HG03108 (cell line): ENCODE results near the gene ARID4B.
"Not testable (repeated sequence)": the region's sequence is repeated elsewhere in the genome, so short reads cannot be mapped to it uniquely, and the experiment has no call there.

ENCODE experiments used
- ATAC-seq: cut with Tn5 transposase; IDR thresholded peaks from one replicate; pipeline ENCODE4 v1.9.1; 2021; ENCODE audit warnings: moderate library complexity; ENCODE audit not compliant: unreplicated experiment

ARID4B gene

DNA sequence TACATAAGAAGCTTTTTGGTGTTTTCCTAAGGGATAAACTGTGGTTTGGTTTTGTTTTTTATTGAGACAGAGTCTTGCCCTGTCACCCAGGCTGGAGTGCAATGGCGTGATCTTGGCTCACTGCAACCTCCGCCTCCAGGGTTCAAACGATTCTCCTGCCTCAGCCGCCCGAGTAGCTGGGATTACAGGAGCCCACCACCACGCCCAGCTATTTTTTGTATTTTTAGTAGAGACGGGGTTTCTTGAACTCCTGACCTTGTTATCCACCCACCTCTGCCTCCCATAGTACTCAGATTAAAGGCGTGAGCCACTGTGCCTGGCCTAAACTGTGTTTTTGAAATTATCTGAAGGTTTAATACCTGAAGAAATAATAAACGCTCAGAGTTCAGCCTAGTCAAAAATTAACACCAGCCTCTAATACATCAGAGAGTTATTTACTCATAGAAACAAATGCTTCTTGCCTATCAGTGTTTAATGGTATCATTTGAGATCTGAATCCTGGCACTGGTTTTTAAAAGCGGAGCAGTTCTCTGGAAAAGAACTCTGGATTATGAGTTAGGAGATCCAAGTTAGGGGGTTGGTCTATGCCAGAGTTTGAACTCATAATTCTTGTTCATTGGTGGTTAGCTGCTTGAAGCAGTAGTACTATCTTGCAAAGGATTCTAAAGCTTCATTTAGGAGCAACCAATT lies 28.7 kb downstream of the ARID4B start:
- no peak for ATAC-seq

DNA sequence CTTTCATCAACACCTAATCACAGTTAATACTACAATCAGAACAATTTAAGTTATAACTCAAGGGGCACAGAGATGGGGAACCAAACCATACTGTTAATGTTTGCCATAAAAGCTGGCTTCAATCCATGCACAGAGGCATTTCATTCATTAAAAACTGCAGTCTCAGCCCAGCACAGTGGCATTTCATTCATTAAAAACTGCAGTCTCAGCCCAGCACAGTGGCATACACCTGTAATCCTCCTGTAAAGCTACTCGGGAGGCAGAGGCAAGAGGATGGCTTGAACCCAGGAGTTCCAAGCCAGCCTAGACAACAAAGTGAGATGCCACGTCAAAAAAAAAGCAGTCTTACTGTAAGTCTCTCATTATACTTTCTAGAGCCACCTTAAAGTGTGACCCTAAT lies 29.2 kb downstream of the ARID4B start:
- ATAC-seq: no peak

DNA sequence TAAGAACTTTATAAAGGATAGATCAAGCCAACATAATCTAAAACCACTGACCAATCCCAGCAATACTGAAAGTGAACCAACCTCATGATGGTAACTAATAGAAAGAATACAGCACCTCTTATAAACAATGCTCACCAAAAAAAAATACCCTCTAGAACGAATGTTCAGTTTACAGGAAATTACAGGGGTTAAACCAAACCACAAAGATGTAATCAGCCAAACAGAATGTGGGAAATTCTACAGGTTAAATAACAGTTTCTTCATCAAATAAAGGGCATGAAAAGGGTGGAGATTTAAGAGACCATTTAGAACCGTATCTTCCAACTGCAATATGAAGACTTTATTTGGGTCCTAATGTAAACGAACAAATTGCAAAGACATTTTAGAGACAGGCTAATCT lies 30.4 kb downstream of the ARID4B start:
- no peak for ATAC-seq

DNA sequence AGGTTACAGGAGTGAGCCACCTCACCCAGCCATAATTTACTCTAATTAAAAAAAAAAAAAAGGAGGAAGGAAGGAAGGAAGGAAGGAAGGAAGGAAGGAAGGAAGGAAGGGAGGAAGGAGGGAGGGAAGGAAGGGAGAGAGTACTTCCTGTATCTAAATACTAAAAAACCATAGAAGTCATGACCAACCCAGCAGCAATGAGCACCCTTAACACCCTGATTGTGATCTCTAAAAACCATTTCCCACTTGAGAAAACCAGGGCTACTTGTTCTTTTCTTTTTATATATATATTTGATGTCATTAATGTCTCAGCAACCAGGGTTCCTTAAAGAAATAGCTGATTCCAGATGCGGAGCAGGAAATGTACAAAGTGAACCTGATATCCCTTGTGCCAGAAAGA lies 31.2 kb downstream of the ARID4B start:
- ATAC-seq: no peak

DNA sequence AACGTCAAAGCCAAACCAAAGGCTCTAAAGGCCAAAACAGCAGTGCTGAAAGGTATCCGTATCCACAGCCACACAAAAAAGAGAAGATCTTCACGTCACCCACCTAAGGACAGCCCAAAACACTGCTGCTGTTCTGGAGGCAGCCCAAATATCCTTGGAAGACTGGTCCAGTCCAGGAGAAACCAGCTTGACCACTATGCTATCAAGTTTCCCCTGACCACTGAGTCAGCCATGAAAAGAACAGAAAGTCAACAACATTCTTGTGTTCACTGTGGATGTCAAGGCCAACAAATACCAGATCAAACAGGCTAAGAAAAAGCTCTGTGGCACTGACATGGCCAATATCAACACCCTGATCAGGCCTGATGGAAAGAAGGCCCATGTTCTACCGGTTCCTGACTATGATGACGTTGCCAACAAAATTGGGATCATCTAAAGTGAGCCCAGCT lies 32.1 kb downstream of the ARID4B start:
- no peak for ATAC-seq

DNA sequence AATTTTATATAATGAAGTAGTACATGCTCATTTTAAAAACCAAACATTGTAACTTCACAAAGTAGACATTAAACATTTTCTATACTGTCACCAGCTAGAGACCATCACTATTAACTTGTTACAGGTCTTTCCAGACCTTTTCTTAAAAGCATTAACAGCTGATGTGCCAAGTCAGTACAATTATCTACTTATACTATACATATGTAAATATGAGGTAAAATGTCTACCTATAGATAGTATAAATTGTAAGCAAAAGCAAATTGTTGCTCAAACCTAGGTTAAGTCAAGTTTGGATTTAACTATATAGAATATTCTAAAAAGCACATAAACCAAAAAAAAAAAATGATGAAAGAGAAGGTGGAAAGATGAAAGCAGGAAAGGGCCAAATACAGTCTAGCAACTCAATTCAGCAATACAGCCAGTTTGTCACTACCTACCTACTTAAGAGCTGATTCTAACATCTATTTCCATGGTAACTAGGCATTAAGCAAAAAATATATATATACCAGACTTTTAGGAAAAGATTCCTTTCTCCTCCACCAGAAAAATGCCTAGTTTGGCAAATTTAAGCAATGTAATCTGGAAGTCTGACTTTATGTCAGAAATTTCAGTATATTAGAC lies 34.5 kb downstream of the ARID4B start:
- no peak for ATAC-seq

DNA sequence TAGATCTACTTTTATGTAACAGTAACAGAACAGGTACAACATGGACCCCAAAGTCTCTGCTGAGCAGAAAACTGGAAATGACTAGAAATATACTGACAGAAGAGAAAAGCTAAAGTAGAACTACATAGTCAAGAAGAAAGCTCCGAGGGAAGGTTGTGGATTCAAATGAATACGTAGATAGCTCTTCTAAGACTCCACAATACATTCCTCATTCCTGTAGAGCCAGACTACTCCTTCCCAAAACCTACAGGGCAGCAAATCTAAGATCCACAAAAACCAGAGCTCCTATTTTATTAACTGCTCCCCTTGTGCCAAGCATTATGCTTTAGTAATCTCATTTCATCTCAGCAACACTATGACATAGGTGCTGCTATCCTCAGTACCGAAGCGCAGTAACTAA lies 35.2 kb downstream of the ARID4B start:
- ATAC-seq: no peak

DNA sequence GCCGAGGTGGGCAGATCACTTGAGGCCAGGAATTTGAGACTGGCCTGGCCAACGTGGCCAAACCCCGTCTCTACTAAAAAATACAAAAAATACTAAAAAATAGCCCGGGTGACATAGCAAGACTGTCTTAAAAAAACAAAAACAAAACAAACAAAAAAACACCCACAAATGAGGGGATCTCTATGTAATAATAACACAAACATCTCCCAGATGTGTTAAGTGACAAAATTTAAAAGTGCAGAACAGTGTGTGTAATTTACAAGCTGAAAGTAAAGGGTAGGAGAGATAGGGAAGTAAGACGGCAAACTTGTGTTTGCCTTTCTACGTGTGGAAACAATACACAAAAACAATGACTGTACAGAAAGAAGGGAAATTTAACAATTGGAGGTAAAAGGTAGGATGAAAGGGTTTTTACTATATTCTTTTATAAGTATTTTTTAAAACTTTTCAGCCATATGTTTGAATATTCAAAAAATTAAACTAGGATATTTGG lies 36.3 kb downstream of the ARID4B start:
- ATAC-seq: no peak

DNA sequence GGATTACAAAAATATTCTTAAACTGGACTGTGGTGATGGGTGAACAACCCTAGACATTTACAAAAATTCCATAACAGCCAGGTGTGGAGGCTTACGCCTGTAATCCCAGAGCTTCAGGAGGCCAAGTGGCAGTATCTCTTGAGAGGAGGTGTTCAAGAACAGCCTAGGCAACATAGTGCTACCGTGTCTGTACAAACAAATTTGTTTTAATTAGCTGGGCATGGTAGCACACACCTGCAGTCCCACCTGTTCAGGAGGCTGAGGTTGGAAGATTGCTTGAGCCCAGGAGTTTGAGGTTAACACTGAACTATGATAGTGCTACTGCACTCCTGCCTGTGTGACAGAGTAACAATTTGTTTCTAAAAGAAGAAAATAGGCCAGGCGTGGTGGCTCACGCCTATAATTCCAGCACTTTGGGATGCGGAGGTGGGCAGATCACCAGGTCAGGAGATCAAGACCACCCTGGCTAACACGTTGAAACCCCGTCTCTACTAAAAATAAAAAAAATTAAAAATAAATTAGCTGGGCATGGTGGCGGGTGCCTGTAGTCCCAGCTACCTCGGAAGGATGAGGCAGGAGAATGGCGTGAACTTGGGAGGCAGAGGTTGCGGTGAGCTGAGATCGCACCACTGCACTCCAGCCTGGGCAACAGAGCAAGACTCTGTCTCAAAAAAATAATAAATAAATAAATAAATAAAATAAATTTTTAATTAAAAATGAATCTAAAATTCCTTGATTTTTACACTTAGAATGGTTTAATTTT lies 37.1 kb downstream of the ARID4B start:
- ATAC-seq: no peak

DNA sequence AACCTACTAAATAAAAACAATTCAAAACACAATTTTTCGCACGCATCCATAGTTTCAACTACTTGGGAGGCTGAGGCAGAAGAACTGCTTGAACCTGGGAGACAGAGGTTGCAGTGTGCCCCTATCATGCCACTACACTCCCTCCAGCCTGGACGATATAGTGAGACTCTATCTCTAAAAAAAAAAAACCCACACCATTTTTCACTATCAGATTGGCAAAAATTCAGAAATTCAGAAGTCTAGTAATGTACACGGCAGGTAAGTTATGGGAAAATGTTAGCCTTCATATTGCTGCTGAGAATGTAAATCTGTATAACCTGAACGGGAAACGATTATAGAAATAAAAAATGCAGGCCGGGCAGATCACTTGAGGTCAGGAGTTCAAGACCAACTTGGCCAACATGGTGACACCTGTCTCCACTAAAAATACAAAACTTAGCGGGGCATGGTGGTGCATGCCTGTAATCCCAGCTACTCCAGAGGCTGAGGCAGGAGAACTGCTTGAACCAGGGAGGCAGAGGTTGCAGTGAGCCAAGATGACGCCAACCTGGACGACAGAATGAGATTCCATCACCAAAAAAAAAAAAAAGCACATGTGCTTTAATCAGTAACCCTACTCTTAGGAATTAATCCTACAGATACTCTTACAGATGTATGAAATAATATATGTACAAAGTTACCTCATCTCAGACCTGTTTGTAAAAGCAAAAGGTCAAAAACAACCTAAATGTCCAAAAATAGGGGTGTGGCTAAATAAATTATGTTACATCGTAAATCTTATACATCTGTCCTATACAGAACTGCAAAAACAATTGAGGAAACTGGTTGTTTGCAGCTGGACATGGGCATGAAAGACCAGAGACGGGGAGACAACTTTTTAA lies 37.9 kb downstream of the ARID4B start:
- ATAC-seq: no peak

DNA sequence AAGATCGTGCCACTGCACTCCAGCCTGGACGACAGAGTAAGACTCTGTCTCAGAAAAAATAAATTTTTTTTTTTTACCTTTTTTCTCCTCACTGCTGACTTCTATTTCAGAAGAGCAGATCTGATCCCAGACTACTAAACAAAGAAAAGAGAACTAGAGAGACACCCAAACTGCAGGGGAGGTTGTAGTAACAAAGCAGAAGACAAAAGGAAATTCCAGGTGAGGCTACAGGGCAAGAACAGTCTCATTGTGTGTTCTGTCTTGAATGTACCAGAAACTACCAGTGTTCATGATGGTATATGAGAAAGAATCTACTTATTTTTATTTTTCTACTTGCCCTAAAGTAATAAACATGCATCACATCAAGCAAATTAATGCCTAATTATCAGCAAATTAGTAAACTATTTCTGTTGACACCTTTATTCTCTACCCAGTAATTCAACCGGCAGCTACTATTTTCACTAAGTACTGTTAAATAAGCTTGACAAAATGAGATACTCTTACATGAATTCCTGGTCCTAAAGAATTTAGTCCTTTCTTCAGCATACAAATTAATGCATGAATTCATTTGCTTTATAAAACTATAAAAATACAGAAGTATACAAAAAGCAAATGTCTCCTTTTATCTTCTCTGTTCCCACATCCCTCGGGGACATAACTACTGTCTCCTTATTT lies 40.6 kb downstream of the ARID4B start:
- no peak for ATAC-seq

DNA sequence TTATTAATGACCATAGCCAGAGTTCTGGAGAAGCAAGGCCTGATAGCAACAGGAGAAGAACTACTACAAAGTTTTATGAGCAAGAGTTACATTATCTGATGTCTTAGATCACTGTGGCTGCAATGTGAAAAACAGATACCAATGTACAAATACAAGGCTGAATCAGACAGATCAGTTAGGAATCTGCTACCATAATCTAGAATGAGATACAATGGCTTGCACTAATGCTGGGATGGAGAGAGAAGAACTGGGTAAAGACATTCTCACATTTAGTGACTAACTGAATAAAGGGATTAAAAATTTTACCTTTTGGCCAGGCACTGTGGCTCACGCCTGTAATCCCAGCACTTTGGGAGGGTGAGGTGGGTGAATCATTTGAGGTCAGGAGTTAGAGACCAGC lies 41.3 kb downstream of the ARID4B start:
- no peak for ATAC-seq

DNA sequence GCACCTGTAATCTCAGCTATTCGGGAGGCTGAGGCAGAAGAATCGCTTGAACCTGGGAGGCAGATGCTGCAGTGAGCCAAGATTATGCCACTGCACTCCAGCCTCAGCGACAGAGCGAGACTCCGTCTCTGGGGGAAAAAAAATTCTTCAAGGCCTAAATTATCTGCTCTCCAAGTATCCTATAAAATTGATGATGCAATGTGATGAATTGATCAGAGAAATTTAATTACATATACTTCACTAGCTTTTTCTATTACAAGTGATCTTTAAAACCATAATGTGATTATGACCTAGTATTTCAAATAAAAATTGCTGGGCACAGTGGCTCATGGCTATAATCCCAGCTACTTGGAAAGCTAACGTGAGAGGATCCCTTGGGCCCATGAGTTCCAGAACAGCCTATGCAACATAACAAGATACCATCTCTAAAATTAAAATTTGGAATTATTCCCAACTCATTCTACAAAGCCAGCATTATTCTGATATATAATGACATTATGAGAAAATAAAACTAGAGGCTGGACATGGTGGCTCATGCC lies 43.7 kb downstream of the ARID4B start:
- ATAC-seq: no peak

DNA sequence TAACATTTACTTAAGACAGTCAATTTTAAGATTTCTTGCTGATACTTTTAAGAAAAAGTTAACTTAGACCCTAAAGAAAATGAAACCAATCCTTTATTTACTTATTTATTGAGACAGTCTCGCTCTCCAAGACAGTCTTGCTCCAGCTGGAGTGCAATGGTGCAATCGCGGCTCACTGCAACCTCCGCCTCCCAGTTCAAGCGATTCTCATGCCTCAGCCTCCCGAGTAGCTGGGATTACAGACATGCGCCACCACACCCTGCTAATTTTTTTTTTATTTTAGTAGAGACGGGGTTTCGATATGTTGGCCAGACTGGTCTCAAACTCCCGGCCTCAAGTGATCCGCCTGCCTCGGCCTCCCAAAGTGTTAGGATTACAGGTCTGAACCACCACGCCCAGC lies 44.3 kb downstream of the ARID4B start:
- not testable (repeated sequence) for ATAC-seq

DNA sequence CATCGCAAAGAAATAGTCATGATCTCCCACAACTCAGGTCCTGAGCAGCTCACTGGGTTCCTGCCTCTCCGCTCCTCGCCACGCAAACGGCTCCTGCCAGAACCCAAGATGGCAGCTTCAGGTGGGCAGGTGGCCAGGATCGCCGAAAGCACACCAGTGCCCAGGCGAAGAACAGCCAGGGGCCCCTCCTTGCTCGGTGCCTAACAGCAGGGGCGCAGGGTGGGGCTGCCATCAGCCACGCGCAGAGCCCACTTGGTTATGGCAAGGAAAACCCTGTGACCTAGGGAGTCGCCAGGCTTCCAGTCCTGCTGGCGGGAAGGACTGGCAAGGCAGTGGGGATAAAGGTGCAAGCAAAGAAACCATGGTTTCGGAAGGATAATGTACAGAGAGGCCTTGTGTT lies 47.5 kb downstream of the ARID4B start:
- no peak for ATAC-seq

DNA sequence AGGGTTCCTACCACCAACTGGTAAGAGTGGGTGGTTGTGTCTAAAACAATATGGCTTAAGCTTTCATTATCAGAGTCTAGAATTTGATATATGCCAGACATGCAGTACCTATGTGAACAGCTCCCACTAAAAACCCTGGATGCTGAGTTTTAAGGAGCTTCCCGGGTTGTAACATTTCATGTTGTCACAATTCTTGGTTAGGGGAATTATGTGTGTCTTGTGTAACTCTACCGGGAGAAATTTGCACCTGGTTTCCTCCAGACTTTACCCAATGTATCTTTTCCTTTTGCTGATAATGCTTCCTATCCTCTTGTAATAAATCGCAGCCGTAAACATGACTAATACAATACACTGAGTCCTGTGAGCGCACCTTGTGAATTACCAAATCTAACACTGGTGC lies 48.3 kb downstream of the ARID4B start:
- no peak for ATAC-seq

DNA sequence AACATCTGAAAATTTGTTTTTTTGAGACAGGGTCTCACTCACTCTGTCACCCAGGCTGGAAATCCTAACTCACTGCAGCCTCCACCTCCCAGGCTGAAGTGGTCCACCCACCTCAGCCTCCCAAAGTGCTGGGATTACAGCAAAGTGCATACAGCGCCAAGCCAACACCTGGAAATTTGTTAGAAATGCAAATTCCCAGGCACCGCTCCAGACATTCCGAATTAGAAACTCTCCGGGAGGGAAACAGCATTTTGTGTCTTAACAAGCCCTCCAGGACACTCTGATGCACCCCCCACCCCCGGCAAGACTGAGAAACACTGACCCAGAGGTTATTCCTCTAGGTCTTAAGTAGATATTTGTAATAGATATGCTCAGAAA lies 49.1 kb downstream of the ARID4B start:
- ATAC-seq: no peak

DNA sequence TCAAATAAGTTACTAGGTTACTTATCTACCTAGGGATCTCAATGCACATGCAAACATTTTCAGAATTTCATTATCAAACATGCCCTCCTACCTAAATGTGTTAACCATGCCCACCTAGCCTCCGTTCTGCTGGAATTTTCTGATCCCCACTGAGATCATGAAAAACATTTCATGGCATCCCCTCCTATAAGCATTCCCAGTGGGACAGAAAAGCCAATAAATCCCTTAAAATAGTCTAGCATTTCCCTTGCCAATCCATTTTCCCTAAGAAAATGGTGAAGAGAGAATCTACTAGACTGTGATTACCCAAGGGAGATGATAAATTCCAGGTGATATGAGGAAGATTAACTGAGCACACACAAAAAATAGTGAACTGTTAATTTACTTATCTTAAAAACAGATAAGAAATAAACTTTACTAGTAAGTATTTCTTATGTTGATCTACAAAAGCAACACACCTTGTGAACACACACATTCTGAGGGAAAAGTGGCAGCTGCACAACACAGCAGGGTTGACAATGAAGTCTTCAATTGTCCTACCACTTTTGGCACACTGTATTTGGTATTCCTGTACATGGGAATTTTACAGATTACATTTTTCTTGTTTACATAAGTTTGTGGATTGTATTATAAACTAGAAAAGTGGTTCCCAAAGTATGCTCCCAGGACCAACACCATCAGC lies 49.6 kb downstream of the ARID4B start:
- no peak for ATAC-seq

DNA sequence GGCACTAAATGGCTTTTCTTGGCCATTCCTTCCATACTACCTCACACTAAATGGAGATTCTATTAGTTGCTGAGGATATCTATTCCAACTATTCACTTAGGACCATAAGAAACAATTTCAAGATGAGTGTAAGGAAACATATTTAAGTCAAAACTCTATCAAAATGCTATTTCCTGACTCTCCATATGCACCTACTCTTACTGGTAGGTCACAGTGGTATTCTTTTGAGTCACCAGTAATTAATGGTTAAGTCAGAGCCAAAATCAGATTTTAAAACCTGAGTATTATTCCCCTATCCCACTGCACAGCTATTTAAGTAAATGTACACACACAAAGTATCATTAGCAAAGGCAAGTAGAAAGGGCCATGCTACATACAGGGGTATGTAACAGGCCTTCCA lies 50.3 kb downstream of the ARID4B start:
- no peak for ATAC-seq

DNA sequence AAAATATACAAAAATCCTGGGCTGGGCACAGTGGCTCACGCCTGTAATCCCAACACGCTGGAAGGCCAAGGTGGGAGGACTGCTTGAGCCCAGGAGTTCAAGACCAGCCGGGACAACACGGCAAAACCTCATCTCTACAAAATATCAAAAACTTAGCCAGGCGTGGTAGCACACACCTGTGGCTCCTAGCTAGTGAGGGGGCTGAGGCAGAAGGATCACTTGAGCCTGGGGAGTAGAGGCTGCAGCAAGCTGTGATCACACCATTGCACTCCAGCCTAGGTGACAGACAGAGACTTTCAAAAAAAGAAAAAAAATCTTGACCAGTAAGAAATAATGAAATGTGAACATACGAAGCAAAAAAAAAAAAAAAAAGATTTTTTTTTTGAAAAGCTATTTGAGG lies 52.1 kb downstream of the ARID4B start:
- no peak for ATAC-seq
